GM15510 (cell line): ENCODE measurements around the gene FBXL15.

Source experiments
- POLR2A ChIP-seq: IDR thresholded peaks from 3 replicates; pipeline ENCODE4 v1.6.1; 2011; ENCODE audit warnings: borderline replicate concordance; ENCODE audit not compliant: insufficient read length; ENCODE audit errors: extremely low read depth

The FBXL15 gene

GRCh38 chr10:102394801-102395399 lies 25.7 kb upstream of the FBXL15 start:
- no peak for TF ChIP-seq POLR2A

- peak; percentile 51 for TF ChIP-seq POLR2A
Measured at GRCh38 chr10:102395400-102396316, 25.0 kb upstream of the FBXL15 start, which contains the start of gene NFKB2. TSS of gene NFKB2 (plus strand) at chr10:102395705. CDS start at chr10:102395960, 255 bp downstream.

GRCh38 chr10:102396317-102396650 lies 24.4 kb upstream of the FBXL15 start:
- no peak for TF ChIP-seq POLR2A

- TF ChIP-seq POLR2A: no peak
Measured at GRCh38 chr10:102396730-102397151, 23.9 kb upstream of the FBXL15 start.

- no peak for TF ChIP-seq POLR2A
Measured at GRCh38 chr10:102397222-102398171, 23.1 kb upstream of the FBXL15 start.

- no peak for TF ChIP-seq POLR2A
Measured at GRCh38 chr10:102398172-102399020, 22.2 kb upstream of the FBXL15 start.

- TF ChIP-seq POLR2A: peak; percentile 53
Measured at GRCh38 chr10:102399217-102400021, 21.2 kb upstream of the FBXL15 start.

GRCh38 chr10:102400076-102400475 lies 20.6 kb upstream of the FBXL15 start:
- peak; percentile 18 for TF ChIP-seq POLR2A

- TF ChIP-seq POLR2A: no peak
Measured at GRCh38 chr10:102400598-102401341, 19.9 kb upstream of the FBXL15 start.

GRCh38 chr10:102401342-102401654 lies 19.3 kb upstream of the FBXL15 start:
- no peak for TF ChIP-seq POLR2A

GRCh38 chr10:102401735-102402511 lies 18.7 kb upstream of the FBXL15 start:
- TF ChIP-seq POLR2A: no peak

GRCh38 chr10:102402512-102402896 lies 18.1 kb upstream of the FBXL15 start:
- TF ChIP-seq POLR2A: no peak
